ENCODE data around the gene KANK2.
"Not testable (repeated sequence)": the region's sequence is repeated elsewhere in the genome, so short reads cannot be mapped to it uniquely, and the experiment has no call there.

Gene KANK2

GRCh38 chr19:11137542-11138384 lies 59.6 kb downstream of the KANK2 start:
- peak; percentile 57 for DNase-seq

GRCh38 chr19:11136400-11137101 lies 60.8 kb downstream of the KANK2 start:
- DNase-seq: no peak

DNA sequence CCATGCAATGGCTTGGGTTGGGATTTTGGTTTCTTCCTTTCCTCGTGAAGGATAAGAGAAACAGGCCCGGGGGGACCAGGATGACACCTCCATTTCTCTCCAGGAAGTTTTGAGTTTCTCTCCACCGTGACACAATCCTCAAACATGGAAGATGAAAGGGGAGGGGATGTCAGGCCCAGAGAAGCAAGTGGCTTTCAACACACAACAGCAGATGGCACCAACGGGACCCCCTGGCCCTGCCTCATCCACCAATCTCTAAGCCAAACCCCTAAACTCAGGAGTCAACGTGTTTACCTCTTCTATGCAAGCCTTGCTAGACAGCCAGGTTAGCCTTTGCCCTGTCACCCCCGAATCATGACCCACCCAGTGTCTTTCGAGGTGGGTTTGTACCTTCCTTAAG lies 65.9 kb downstream of the KANK2 start:
- no peak for DNase-seq

DNA sequence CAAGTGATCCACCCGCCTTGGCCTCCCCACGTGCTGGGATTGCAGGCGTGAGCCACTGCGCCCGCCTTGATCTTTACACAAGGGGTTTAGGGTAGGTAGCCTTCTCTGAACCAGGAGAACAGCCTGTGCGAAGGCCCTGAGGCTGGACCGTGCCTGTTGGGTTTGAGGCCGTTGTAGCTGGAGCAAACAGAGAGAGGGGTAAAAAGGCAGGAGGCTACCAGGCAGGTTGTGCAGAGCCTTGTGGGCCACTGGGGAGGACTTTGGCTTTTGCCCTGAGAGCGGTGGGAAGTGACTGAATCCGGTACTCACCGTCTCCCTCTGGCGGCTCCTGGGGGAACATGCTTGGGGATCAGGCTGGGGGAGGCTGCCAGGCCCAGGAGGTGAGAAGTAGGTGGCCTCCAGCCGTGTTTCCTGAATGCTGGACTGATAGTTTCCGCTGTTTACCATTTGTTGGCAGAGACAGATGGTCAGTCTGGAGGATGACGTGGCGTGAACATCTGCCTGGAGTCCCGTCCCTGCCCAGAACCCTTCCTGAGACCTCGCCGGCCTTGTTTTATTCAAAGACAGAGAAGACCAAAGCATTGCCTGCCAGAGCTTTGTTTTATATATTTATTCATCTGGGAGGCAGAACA lies 66.4 kb downstream of the KANK2 start:
- DNase-seq: peak; percentile 71

DNA sequence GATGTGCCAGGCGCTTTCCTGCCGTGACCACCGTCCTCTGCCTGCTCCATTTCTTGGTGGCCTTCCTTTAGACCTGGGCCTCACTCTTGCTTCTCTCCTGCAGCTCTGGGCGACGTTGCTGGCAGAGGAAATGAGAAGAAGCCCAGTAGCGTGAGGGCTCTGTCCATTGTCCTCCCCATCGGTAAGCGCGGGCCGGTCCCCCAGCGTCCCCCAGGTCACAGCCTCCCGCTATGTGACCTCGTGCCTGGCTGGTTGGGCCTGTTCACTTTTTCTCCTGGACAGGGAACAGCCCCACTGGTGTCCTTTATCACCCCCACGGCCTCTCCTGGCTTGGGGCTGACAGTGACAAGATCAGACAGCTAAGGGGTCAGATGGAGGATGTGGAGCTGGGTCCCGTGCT lies 69.4 kb downstream of the KANK2 start:
- no peak for DNase-seq

GRCh38 chr19:11125994-11126685 lies 71.2 kb downstream of the KANK2 start:
- peak; percentile 79 for DNase-seq

- DNase-seq: not testable (repeated sequence)
Observed at GRCh38 chr19:11124157-11124556, 73.2 kb downstream of the KANK2 start.

DNA sequence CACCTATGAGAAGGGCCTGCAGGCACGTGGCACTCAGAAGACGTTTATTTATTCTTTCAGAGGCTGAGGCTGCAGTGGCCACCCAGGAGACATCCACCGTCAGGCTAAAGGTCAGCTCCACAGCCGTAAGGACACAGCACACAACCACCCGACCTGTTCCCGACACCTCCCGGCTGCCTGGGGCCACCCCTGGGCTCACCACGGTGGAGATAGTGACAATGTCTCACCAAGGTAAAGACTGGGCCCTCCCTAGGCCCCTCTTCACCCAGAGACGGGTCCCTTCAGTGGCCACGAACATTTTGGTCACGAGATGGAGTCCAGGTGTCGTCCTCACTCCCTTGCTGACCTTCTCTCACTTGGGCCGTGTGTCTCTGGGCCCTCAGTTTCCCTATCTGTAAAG lies 74.2 kb downstream of the KANK2 start:
- no peak for DNase-seq

DNA sequence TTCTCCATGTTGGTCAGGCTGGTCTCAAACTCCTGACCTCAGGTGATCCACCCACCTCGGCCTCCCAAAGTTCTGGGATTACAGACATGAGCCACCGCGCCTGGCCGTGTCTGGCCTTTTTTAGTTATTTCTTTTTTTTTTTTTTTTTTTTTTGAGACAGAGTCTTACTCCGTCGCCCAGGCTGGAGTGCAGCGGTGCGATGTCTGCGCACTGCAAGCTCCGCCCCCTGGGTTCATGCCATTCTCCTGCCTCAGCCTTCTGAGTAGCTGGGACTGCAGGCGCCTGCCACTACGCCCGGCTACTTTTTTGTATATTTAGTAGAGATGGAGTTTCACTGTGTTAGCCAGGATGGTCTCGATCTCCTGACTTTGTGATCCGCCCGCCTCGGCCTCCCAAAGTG lies 75.4 kb downstream of the KANK2 start:
- DNase-seq: not testable (repeated sequence)

DNA sequence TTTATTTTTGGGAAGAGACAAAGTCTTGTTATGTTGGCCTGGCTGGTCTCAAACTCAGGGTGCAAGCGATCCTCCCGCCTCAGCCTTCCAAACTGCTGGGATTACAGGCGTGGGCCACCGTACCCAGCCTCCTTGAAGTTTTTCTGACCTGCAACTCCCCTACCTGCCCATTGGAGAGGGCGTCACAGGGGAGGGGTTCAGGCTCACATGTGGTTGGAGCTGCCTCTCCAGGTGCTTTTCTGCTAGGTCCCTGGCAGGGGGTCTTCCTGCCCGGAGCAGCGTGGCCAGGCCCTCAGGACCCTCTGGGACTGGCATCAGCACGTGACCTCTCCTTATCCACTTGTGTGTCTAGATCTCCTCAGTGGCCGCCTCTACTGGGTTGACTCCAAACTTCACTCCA lies 80.8 kb downstream of the KANK2 start:
- DNase-seq: no peak

DNA sequence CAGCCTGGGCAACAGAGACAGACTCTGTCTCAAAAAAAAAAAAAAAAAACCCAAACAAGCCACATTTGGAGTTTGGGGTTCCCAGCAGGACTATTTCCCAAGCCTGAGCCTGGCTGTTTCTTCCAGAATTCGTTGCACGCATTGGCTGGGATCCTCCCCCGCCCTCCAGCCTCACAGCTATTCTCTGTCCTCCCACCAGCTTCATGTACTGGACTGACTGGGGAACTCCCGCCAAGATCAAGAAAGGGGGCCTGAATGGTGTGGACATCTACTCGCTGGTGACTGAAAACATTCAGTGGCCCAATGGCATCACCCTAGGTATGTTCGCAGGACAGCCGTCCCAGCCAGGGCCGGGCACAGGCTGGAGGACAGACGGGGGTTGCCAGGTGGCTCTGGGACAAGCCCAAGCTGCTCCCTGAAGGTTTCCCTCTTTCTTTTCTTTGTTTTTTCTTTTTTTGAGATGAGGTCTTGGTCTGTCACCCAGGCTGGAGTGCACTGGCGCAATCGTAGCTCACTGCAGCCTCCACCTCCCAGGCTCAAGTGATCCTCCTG lies 81.4 kb downstream of the KANK2 start:
- DNase-seq: no peak

DNA sequence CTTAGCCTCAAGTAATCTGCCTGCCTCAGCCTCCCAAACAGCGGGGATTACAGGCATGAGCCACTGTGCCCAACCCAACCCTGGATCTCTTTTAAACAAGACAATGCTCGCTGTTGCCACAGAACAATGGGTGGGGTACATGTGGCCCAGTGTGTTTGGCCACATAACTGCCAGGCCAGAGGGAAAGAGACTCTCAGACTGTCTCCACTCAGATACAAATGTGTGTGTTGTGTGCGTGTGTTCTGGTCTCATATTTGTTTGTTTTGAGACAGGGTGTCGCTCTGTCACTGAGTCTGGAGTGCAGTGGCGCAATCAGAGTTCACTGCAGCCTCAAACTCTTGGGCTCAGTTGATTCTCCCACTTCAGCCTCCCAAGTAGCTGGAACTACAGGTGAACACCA lies 82.3 kb downstream of the KANK2 start:
- no peak for DNase-seq
